ENCODE results near the gene RPL18.
"Not testable (repeated sequence)": the region's sequence is repeated elsewhere in the genome, so short reads cannot be mapped to it uniquely, and the experiment has no call there.

Gene RPL18

DNA sequence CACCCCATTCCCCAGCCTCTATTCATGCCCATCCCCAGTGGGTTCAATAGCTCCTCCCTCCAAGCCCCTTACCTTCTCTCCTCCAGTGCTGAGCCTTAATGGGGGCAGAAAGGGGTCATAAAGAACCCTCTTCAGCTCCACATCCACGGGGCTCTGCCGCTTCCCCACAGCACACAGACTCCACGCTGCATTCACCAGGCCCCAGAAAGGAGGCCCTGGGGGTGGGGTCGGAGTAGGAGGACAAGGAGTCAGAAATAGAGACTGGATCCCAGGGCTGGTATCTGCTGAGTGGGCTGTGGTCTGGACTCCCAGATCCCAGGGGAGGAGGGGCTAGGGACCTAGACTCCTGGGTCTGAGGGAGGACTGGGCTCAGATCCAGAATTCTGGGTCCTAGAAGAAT lies 25.4 kb upstream of the RPL18 start:
- no peak for DNase-seq

DNA sequence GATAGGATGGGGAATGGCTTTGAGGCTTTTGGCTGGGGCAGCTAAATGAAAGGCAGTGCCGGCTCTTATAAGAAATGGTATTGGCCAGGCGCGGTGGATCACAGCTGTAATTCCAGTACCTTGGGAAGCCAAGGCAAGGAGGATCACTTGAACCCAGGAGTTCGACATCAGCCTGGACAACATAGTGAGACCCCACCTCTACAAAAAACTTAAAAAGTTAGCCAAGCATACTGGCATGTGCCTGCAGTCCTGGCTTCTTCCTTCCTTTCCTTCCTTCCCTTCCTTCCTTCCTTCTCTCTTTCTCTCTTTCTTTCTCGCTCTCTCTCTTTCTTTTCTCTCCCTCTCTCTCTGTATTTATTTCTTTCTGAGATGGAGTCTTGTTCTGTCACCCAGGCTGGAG lies 23.9 kb upstream of the RPL18 start:
- no peak for DNase-seq

- DNase-seq = no peak
Measured at GRCh38 chr19:48641850-48642249, 22.9 kb upstream of the RPL18 start.

- DNase-seq = no peak
Measured at GRCh38 chr19:48639483-48640375, 20.8 kb upstream of the RPL18 start.

DNA sequence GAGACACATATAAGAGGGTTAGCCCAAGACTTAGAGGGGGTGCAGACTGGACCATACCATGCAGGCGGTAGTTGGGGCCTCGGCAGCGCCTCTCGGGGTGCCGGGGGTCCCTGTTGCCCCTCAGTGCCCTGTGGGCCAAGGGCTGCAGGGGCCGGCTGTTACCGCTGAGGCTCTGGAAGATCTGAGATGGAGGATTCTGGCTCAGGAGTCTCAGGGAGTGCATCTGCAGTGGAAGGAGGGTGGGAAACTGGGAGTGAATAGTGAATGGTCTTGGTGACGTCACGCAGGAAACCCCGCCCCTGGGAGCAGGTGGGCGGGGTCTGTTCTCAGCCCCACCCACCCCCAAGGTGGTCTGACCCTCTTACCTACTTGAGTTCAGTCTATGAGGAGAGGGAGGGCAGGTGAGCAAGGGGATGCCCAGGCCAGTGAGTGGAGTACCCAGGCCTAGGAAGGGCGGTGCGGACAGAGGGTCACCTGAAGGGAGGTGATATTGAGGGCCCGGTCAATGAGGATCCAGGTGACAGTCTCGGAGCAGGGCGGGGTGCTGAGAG lies 19.9 kb upstream of the RPL18 start:
- DNase-seq = no peak

DNA sequence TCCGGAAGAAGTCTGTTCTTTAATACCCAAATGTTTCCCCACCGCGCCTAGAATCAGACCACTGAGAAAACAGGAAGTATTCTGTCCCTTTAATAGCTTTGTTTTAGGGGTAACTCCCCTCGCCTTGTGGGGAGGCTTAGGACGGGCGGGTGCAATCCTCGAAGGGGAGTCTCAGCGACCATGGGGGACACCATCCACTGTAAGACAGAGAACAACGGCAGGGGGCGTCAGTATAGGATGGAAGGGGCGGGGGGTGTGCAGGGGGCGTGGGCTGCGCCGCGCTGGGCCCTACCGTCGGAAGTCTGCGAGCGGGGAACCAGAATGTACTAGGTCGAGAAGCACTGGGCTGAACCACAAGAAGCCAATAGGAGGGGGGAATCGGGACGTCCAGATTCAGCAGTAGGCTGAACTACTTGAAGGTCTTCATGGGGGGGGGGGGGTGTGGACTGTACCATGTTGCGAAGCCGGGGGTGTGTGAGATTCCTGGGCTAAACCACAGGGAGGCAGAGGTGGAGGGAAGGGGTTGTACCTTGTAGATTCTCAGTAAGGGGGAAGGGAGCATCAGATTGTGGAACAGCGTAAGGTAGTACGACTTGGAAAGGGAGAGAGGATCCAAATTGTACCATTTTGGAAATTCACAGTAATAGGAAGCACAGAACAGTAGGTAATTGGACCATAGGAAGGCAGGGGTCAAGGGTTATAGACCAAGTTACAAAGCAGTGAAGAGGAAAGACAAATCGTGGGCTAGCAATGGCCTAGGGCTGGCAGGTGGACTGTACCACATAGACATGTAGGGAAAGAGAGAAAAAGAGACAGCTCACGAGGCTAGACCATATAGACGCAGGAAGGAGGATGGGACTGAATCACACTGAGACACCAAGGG lies 19.2 kb upstream of the RPL18 start:
- peak; percentile 97 to 98 for DNase-seq

DNA sequence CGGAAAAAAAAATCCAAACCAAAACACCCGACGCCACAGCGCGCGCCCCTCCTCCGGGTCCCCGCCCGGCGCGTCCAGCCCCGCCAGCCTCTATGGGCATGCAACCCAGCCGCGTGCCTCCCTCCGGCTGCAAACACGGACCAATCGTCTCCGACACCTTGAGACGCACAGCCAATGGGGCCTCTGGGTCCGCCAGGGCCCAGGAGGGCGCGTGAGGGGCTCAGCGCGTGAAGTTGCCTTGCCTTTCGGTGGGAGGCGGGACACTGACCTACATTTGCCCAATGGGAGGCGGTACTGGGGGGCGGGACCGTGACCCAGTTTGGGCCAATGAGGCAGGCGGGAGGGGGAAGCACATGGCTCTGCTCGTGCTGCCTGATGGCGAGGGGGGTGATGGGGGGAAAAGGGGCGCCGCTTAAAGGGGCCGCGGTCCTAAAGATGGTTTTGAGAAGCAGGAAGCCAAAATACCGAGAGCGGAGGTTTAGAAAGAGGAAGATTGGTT lies 18.5 kb upstream of the RPL18 start:
- DNase-seq = peak; percentile 100

DNA sequence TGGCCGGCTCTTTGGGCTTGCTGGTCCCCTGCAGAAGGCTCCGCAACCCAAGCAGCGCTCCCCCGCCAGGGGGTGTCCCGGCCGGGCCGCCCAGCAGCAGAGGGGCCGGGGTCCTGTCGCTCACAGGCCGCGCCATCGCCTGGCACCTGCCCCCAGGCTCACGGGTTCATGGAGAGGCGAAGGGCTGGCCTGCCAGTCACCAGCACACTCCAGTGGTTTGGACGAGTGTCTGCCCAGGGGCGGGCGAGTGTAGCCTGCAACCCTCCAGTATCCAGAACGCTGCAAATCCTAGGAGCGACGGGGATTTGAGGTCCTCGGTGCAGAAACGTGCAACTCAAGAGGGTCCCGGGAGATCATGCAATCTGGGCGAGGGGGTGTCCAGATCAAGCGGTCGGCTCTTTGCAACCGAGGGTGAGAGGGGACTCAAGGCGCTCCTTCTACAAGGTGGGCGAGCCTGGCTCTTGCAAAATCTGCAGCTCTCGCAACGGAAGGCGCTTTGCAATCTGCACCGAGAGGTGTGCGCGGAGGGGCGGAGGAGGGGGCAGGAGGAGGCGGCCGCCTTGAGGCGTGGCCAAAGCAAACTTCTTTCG lies 18.0 kb upstream of the RPL18 start, which contains the start of gene DBP:
TSS of gene DBP (minus strand) at position 521 of the 590 bp plus-strand sequence. CDS start at position 136, 385 bp downstream.
- no peak for DNase-seq

- peak; percentile 40 to 42 for DNase-seq
Measured at GRCh38 chr19:48635966-48636858, 17.2 kb upstream of the RPL18 start.

DNA sequence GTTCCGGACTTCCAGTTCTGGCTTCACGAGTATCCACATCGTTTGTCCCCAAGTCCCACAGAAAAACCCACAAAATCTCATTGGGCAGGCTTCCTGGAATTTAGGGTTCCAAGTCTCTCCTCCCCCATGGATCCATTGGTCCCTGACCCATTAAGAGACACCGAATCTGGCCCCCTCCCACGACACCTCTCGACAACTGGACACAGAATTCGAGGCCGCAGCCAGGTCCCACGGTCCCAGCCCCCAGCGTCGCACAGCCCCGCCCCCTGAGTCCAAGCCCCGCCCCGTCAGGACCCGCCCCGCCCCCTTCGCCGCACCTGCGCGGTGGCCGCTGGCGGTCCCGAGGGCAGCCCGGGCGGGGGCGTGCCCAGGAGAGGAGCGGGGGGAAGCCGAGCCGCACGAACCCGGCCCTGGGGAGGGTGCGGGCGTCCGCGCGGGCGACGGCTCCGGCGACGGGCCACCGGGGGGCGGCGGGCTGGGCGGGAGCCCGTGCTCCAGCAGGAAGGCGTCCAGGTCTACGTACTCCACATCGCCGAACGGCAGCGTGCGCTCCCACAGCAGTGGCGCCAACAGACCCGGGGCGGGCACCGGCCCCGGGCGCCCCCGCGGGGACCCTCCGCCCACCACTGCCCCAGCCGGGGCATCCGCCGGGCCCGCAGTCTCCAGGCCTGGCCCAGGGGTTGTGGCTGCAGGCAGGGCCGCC lies 16.4 kb upstream of the RPL18 start:
- peak; percentile 34 to 56 for DNase-seq

DNA sequence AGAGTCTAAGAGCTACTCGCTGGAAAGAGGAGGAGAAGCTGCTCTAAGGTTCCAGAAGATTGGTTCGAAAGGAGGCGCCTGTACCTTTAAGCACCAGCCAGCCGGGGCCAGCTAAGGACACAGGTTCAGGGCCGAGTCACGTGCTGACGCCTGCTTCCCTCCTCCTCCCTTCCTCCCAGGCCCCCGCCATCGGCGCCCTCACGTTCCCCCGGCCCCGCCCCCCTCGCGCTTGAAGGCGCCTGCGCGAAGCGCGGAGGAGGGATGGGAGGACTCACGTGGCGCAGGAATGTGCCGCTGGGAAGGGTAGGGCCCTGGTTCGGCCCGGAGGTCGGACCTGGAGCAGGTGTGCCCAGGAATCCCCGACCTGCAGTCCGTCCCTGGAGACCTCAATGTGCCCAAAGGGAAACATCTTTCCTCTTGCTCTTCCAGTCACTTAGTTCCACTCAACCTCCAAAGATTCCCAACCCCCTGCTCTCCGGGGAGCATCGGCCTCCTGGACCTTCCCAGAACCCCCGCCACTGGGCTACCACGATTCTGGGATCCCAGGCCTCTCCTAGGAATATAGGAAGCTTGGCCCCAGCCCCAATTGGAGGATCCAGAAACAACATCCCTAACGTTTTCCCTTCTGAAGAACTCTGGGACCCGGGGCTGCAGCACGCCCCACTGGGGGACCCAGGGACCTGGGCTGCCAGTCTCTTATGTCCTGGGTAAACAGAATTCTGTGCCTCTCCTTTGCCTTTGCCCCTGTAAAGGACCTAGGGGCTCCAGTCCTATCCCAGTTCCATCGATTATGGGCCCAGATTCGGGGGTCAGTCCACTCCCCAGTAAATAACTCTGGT lies 15.7 kb upstream of the RPL18 start:
- DNase-seq = peak; percentile 96 to 97

DNA sequence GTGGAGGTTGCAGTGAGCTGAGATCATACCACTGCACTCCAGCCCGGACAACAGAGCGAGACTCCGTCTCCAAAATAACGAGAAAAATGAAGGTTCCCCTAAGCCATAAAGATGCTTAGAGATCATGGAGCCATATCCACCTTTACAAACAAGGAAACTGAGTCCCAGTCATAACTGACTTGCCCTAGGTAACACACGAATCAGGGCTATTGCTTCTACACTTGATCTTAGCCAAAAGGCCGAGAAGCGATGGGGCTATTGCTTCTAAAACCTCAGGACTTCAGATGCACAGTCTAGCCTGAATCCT lies 15.0 kb upstream of the RPL18 start:
- no peak for DNase-seq

DNA sequence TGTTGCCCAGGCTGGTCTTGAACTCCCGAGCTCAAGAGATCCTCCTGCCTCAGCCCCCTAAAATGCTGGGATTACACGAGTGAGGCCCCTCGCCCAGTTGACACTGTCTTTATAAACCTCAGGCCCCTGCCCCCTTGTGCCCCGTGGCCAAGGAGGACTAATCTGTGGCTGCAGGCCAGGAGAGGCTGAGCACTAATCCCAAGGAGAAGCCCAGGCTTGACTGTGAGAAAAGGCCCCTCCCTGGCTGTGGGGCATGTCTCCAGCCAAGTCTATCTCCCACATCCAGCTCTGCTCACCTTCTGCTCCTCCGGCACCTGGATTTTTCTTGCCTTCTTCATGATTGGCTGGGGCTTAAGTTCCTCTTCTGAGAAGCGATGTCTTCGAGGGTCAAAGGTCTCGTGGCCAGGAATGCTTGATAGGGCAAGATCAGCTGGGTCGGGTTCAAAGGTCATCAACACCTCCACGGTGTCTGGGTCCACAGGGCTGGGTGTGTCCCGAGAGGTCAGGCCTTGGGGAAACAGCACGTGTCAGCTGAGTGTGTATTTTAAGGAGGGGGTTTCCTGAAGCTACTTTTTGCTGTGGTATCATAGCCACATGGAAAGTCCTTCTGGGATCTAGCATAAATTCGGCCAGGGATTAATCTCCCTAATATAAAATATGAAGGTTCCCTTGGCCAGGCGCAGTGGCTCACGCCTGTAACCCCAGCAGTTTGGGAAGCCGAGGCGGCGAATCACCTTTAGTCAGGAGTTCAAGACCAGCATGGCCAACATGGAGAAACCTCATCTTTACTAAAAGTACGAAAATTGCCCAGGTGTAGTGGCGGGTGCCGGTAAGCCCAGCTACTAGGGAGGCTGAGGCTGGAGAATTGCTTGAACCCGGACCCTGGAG lies 14.4 kb upstream of the RPL18 start:
- DNase-seq = no peak

- no peak for DNase-seq
Measured at GRCh38 chr19:48632692-48633147, 13.7 kb upstream of the RPL18 start.

GRCh38 chr19:48632286-48632685 lies 13.3 kb upstream of the RPL18 start:
- not testable (repeated sequence) for DNase-seq

DNA sequence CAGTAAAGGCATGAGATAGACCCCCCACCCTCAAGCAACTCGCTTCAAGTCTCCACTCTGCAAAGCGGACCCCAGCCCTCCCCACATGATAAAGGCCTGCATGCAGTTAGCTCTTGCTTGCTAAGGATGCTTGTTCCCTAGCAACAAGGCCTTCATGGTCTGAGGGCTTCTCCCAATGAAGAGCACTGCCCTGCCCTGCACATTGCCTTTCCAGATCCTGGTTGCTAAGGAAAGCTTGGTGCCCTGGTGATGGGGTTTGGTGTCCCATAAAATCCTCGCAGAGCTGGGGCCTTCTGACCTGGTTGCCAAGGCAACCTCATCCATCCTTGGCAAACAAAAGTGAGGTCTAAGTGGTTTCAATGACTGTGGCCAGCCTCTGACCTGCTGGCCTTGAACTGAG lies 12.2 kb upstream of the RPL18 start:
- DNase-seq = no peak

GRCh38 chr19:48630296-48631063 lies 11.5 kb upstream of the RPL18 start:
- peak; percentile 16 to 42 for DNase-seq

GRCh38 chr19:48629599-48630295 lies 10.8 kb upstream of the RPL18 start:
- no peak for DNase-seq
